Suppressor macrophage (primary cell): ENCODE measurements around the gene PHF8.

Experiments used
- DNase-seq, 4 experiments: peaks; one replicate each; pipeline ENCODE4 v3.0.0-alpha.2; 2020 to 2022

PHF8 gene

GRCh38 chrX:54012830-54013500, 31.3 kb downstream of the PHF8 start:
- DNase-seq, result no peak

- DNase-seq, result peak in 1 of 4 experiments; percentile 2
Observed at GRCh38 chrX:54007682-54008081, 36.6 kb downstream of the PHF8 start.

- no peak for DNase-seq
Observed at GRCh38 chrX:53997724-53998123, 46.5 kb downstream of the PHF8 start.

GRCh38 chrX:53992589-53992988, 51.7 kb downstream of the PHF8 start:
- no peak for DNase-seq

GRCh38 chrX:53990171-53990570, 54.1 kb downstream of the PHF8 start:
- no peak for DNase-seq

GRCh38 chrX:53984895-53985294, 59.4 kb downstream of the PHF8 start:
- DNase-seq, result no peak

GRCh38 chrX:53974529-53974928, 69.7 kb downstream of the PHF8 start:
- DNase-seq, result no peak

- no peak for DNase-seq
Observed at GRCh38 chrX:53969540-53969939, 74.7 kb downstream of the PHF8 start.

GRCh38 chrX:53950130-53950733, 94.0 kb downstream of the PHF8 start:
- no peak for DNase-seq

GRCh38 chrX:53940180-53940579, 104.1 kb downstream of the PHF8 start:
- DNase-seq, result no peak

GRCh38 chrX:53939127-53939526, 105.1 kb downstream of the PHF8 start:
- DNase-seq, result peak; percentile 2 to 26 (median 18)

- peak in 3 of 4 experiments; percentile 5 to 19 (median 9) for DNase-seq
Observed at GRCh38 chrX:53930515-53931380, 113.5 kb downstream of the PHF8 start.

GRCh38 chrX:53926030-53926429, 118.2 kb downstream of the PHF8 start:
- DNase-seq, result no peak

- DNase-seq, result no peak
Observed at GRCh38 chrX:53918702-53919101, 125.6 kb downstream of the PHF8 start.

- DNase-seq, result no peak
Observed at GRCh38 chrX:53900623-53901022, 143.7 kb downstream of the PHF8 start.

GRCh38 chrX:53895270-53895669, 149.0 kb downstream of the PHF8 start:
- DNase-seq, result no peak
